ENCODE results near the gene SRGAP1.

- TF ChIP-seq GATA3 (IDR thresholded peaks at IDR 0.05; ENCODE audit: low read depth, low read length) (no peak), GATA2 (IDR thresholded peaks at IDR 0.05; ENCODE audit: low read depth, low read length) (no peak)
Measured at GRCh38 chr12:64016521-64016920, 172.0 kb downstream of the SRGAP1 start.

Data from SH-SY5Y (cell line).